Muscle of arm (tissue), 12 donors: ENCODE measurements around the gene SORCS2. TPM values are rescaled to one million over a fixed set of nuclear protein-coding genes. Genes with fewer than 3 reads are reported as not detected.
A peak's percentile ranks its signal among the peaks of the same experiment; 100 is the strongest.
"Not testable (repeated sequence)": the region's sequence is repeated elsewhere in the genome, so short reads cannot be mapped to it uniquely, and the experiment has no call there.

Source experiments
- DNase-seq: peaks from one replicate; pipeline ENCODE4 v3.0.0-alpha.2; 2013
- polyA plus RNA-seq, 12 donors: library from polyadenylated mRNA; unstranded; fragments of 120-200 nt; gene quantifications; one replicate each; pipeline ENCODE4 v1.2.1, GENCODE V29; 2013; ENCODE audit not compliant: insufficient read length in 12 of 12

SORCS2 gene
- polyA plus RNA-seq, 12 donors = 5.6 to 18.2 (median 8.3) TPM; not detected in 1

DNA sequence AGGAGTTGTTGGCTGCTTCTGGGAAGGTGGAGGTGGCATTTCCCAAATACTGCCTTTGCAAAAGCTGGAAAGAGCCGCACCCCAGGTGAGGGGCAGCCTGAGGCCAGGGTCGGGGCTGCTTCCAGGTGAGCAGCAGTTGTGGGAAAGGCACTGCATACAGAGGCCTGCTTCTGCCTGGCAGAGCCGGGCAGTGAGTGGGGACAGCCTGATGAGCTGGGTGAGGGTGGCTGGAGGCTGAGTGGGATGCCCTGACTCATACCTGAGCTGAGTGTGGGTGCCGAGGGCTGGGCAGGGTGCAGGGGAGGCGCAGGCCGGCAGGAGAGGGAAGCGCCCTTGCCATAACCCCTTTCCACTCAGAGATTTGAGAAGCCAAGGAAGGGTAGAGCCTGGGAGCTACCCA, 248.9 kb downstream of the SORCS2 start:
- DNase-seq = no peak

DNA sequence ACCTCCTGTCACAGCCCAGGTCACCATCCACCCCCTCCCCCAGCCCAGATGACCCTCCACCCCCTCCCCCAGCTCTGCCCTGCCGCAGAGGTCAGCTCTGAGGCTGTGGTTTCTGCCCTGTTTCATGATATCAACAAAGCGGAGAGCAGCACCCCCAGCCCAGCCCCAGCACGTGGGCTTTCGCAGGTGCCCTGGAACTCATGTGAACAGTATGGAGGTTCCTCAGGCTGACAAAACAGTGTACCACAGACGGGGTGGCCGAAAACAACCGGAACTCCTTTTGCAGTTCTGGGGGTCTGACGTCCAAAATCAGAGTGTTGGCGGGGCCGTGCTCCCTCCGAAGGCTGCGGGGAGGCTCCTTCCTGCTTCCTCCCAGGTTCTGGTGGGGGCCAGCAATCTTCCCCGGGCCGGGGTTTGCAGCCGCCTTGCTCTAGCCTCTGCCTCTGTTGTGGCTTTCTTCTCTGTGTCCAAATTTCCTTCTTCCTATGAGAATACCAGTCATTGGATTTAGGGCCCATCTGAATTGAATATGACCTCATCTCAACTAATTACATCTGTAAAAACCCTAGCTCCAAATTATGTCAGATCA, 250.3 kb downstream of the SORCS2 start:
- no peak for DNase-seq

DNA sequence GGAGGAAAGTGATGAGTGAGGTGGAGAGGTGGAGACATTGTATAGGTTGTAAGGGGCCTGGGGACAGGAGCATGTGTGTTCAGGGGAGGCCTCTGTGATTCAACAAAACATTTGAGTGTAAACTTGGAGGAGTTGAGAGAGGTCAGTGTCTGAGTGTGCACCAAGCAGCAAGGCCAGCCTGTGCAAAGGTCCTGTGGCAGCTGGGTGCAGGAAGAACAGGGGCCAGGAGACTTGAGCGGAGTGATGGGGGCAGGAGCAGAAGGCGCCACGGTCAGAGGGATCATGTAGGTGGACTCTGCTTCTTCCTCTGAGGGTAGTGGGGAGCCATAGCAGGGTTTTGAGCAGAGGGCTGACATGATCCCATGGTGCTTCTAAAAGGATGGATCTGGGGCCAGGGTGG, 252.0 kb downstream of the SORCS2 start:
- no peak for DNase-seq

DNA sequence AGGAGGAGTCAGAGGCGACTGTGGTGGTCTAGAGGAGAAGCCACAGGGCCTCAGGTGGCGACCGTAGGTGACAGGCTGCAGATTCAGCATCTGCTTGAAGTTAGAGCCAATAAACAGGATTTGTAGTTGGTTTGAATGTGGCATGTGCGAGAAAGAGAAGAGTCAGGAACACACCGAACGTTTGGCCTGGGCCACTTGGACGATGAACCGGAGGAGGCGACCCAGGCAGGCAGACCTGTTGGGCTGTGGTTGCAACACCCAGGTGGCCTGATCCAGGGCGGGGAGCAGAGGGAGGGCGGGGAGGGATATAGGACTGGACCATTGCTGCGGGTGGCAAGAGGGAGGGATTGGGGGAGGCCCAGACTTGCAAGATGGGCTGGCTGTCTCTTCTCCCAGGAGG, 252.4 kb downstream of the SORCS2 start:
- DNase-seq = no peak

DNA sequence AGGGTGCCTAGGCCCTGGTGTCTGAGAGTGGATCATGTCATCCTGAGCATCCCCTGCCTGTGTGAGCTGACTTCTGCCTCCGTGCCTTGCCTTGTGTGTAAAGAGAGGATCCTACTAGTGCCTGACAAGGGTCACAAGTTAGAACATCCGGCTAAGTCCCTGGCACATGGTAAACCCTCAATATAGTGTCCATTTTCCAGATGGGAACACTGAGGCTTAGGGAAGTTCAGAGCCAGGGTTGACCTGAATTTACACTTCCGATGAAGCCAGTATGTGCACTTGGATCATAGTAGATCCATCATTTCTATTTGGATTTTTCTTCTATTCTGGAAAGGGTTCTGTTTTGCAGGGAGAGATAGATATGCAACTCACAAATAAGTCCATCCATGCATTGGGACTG, 254.9 kb downstream of the SORCS2 start:
- DNase-seq = no peak

DNA sequence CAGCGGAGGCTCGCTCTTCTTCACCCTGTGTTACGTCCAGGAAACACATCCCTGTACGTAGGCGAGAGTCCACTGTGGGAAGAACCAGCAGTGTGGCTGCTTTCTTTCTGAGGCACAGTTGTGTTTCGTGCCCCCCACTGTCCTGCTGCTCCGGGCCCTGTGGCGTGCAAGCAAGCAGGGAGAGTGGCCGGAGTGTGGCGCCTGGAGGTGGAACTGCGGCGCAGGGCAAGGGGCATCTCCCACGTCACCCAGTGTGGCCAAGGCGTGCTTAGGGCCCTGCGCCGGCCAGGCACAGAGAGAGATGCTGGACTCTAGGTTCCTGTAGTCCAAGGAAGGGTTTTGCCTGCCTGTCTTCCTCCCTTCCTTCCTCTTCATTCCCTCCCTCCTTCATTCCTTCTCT, 255.7 kb downstream of the SORCS2 start:
- DNase-seq = no peak

DNA sequence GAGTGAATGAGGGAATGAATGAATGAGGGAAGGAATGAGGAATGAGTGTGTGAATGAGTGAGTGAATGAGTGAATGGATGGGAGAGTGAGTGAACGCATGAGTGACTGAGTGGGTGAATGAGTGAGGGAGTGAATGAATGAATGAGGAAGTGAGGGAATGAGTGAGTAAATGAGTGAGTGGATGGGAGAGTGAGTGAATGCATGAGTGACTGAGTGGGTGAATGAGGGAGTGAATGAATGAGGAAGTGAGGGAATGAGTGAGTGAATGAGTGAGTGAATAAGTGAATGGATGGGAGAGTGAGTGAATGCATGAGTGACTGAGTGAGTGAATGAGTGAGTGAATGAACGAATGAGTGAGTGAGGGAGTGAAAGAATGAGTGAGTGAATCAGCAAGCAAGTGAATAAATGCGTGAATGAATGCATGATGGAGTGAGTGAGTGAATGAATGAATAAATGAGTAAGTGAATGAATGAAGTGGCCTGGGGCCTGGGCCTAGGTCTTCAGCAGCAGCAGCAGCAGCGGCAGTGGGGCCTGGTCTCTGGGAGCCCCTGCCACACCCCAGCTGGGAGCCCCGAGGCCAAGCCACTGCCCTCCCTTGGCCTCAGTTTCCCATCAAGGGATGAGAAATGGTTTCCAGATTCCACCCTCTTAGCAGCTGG, 258.6 kb downstream of the SORCS2 start:
- no peak for DNase-seq

DNA sequence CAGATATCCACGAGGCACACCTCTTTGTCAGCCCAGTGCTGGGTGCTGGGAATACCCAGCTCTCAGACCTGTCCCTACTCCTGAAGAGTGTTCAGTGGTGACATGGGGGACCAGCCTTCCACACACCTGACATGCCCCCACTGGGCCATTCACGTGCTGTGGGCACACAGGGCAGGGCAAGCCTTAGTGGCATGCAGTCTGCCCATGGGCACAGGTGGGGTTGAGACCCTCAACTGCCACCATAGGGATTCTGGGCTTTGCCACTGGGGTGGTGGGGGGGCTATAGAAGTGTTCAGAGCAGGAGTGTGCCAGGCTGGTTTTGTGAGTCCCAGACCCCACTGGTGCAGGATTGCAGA, 259.1 kb downstream of the SORCS2 start:
- no peak for DNase-seq

DNA sequence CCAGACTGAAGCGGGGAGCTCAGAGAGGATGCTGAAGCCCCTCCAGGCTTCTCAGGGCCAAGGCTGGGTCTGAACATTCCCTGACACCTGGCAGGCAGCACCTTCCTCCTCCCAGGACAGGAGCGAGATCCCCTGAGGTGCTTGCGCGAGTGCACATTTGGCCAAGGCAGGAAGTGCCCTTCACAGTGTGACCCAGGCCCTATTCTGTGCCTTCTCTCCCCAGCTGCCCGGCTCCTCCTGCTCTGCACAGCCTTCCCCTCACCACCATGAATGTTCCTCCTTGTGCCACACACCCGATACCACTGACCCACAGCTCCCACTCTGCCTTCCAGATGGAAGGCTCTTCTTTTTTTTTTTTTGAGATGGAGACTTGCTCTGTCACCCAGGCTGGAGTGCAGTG, 259.5 kb downstream of the SORCS2 start:
- no peak for DNase-seq

DNA sequence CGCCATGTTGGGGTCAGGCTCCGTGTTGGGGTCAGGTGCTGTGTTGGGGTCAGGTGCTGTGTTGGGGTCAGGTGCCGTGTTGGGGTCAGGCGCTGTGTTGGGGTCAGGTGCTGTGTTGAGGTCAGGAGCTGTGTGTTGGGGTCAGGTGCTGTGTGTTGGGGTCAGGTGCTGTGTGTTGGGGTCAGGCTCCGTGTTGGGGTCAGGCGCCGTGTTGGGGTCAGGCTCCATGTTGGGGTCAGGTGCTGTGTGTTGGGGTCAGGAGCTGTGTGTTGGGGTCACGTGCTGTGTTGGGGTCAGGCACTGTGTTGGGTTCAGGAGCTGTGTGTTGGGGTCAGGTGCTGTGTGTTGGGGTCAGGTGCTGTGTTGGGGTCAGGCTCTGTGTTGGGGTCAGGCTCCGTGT, 260.5 kb downstream of the SORCS2 start:
- DNase-seq = not testable (repeated sequence)

DNA sequence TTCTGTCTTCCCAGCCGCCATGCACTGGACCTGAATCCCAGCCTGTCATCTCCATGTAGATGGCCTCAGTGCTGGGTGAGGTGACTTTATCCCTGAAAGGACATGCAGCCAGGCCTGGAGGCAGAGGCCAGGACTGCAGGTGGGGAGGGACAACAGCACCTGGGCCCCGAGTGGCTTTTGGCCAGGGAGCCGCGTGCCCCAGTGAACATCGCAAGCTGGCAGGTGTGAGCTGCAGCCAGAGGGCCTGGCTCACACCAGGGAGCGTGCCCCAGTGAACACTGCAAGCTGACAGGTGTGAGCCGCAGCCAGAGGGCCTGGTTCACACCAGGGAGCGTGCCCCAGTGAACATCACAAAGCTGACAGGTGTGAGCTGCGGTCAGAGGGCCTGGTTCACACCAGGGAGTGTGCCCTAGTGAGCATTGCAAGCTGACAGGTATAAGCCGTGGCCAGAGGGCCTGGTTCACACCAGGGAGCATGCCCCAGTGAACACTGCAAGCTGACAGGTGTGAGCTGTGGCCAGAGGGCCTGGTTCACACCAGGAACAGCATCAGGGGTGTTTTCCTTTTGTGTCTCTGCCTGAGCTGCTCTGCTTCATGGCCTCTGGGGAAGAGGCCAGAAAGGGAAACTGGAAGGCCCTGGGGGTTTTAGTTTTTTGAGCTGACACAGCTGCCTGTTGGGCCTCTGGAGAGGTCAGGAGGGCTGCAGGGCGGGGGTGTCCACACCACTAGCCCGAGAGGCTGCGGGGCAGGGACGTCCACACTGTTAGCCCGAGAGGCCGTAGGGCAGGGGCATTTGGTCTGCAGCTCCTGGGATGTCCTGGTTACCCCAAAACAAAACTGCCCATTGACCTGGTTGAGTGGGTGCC, 265.1 kb downstream of the SORCS2 start:
- DNase-seq = no peak

DNA sequence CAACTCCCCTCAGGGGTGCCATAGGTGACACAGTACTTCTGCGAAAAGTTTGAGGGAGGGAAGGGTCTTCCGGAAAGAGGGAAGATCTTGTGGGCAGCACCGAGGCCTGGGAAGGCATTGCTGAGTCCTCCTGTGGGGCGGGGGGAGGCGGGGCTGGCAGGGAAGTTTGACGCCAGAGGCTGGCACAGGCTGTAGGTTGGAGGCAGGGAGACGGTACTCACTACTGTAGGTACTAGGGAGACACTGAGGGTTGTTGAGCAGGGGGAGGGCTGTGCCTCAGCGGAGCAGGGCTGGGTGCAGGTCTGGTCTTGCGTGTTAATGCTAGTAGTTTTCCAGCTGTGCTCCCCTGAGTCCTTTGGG, 265.7 kb downstream of the SORCS2 start:
- no peak for DNase-seq

DNA sequence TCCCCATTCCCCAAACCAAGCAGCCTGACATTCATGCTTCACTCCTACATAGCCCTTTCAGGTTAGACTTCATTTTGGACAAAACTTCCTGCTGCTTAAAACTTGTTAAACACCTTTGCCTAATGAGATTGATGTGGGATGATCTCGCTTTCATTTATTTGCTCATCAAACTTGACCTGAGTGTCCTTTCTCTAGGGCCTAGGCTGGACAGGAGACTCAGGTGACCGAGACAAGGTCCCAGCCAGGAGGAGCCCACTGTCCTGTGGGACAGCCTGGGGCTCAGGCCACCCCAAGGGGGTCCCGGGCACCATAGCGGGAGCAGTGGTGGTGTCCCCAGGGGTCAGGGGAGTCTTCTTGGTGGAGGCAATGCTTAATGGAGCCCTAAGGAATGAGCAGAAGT, 266.1 kb downstream of the SORCS2 start:
- no peak for DNase-seq

DNA sequence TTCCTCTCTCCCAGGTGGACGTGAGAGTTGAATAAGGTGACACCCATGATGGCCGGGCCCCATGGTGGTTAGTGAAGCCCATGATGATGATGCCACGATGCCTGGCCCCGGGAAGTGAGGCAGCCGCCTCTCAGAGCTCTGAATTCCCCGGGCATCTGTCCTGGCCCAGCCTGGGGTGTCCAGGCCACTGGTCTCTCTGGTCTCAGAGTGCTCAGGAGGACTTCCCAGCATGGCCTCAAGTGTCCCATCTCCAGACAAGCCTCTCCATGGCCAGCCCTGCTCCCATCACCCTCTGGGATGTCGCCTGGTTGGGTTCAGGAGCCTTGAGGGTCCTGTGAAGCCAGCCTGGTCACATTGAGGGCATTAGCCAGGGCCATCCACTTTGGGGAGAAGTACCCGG, 267.1 kb downstream of the SORCS2 start:
- no peak for DNase-seq

DNA sequence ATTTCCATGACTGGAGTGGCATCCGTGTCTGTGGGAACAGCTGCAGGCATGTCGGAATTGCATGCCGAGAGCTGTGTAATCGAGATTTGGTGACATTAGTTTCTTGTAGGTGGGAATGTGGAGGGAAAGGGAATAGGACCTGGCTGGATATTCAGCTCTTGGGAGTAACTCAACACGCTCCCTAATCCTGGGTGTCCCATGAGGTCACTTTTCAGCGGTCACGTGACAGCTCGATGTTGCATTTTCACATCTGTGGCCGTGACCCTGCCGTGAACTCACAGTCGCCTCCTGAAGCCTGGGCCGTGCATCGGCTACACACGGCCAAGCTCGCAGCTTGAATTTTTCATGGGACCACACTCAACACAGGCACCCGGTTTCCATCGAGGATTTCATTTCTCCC, 268.2 kb downstream of the SORCS2 start:
- peak; percentile 55 for DNase-seq

DNA sequence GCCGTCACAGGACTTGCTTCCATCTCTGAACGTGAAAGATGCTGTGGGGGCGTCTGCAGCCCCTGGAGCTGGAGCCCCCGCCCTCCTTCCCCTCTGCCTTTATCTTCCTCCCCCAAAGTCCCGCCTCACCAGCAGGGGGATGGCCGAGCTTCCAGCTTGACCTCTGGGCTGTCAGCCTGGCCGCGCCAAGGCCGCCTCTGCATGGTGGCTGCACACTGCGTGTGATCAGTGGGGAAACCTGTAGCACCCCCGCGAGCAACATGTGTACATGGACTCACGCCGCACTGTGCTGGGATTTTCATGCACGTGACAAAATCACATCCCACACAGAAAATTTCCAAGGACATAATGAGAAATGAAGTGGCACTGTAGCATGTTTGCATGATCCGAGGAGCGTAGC, 268.9 kb downstream of the SORCS2 start:
- DNase-seq = no peak

DNA sequence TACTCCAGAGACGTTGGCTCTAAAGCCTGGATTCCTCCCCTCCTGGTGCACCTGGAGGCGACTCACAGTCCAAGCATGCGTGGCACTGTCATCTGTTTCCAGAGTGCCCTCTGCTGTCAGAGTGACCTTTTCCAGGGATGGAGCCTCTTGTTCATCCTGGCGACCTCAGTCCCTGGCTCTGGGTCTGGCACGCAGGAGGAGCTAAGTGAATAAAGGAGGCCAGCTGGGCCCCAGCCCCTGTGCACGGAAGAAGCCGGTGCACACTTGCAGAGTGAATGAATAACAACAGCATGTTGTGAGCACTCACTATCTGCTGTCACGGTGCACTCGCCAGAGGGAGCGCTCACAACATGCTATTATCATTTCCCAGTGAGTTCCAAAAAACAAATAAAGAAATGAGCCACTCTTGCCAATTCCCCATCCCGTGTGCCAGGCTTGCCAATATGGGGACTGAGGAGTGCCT, 270.2 kb downstream of the SORCS2 start:
- peak; percentile 34 for DNase-seq

DNA sequence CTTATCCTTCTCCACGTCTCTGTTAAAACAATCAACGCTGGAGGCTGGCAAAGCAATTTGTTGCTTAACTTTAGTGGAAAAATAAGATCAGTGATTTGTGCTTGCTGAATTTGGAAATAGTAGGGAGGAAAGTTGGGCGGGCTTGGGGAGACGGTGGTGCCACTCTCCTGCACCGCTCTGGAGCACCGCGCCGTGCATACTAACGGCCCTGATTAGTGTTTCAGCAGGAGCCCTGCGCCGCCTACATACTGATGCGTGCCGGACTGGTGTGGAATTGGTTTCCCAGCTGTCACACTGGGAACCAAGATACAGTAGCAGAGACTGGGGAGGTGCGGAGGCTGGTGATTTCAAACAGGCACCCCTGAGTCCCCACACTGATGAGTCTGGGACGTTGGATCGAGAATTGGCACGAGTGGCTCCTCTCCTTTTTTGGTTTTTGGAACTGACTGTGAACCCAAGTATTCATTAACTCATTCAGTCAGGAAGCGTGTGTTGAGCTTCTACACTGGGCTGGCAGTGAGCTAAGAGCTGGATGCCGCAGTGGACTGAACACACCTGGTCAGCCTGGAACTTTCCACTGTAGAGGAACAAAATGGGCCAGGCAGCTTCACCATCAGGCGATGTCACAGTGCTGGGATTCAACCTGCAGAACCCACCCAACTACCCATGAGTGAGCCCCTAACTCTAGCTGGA, 271.4 kb downstream of the SORCS2 start:
- DNase-seq = peak; percentile 71

DNA sequence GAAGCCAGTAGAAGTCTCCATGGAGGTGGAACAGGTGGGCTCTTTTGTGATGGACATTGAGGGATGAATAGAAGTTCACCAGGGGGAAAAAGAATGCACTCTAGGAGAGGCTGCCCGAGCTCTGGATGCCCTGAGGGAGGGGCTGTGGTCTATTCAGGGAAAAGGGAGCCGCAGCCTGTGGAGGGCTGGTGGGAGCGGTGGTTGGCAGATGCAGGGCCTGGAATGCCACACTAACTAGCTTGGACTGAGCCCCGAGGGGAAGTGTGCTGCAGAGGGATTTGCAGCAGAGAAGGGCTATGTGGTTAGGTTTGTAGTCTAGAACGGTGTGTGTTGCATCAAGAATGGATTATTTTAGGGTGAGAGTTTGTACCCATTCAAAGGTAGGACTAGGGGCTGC, 271.9 kb downstream of the SORCS2 start:
- no peak for DNase-seq

DNA sequence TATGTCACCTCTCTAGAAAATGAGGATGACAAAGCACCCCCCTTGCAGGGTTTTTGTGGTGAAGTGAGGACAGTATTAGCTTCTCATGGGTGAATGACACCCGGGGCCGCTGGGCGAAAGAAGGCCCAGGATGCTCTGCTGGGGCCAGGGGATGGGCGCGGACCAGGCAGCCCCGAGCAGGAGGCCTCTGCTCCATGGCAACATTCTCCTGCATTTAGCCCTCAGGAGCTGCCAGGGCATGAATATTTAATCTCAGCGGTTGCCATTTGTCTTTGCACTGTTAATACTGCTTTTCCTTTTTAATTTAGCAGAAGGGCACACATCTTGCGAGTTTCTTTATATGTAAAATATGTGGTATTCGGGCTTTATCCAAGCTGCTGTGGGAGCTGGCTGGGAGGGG, 272.7 kb downstream of the SORCS2 start:
- no peak for DNase-seq

DNA sequence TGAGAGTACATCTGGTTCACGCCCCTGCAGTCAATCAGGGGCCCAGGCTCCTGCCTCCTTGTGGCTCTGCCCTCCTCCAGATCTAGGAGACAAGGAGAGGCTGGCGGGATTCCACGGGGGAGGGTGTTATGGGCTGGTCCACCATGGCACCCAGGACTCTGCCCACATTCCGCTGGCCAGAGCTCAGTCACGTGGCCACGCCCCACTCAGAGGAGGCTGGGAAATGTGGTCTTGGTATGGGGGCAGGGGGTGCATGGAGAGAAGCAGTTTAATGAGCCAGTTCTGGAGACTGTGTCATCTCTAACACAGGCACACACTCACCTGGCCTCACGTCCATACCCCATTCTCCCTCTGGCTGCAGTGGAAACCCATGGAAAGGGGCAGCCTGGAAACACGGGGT, 273.9 kb downstream of the SORCS2 start:
- DNase-seq = no peak

DNA sequence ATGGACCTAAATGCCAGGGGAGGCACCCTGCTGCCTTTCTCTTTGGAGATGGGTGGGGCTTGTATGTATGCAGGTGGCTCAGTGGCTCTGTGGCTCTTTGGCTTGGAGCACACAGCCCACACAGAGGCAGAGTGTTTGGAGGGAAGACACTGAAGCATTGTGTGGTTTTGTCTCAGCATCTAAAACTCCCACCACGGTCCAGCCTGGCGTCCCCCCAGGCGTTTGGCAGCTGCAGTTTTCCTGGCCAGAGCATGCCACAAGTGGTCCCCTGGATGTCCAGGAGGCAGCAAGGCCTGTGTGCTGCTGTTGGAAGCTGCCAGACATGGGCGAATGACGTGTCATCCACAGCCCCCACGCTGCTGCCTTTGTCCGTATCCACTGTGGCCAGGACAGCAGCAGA, 274.6 kb downstream of the SORCS2 start:
- no peak for DNase-seq

DNA sequence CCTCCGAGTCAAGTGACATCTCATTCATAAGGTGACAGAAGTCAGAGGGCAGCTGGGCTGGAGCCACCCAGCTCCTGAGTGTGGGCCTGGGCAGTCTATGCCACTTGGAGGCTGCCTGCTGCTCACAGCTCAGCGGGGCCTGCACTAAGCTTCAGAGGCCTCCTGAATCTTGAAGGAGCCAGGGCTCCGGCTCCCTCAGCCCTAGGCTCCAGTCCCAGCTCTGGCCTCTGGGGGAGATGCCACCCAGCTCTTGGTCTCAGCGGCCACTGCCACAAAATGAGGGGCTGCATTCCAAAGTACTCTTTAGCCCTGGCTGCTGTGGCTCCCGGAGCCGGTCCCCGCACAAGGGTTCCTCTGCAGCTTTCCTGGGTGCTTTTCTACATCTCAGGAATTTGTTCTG, 275.1 kb downstream of the SORCS2 start:
- no peak for DNase-seq
